ENCODE results near the gene TRIM33. TPM values are rescaled to one million over a fixed set of nuclear protein-coding genes. Genes with fewer than 3 reads are reported as not detected.
"Not testable (repeated sequence)": the region's sequence is repeated elsewhere in the genome, so short reads cannot be mapped to it uniquely, and the experiment has no call there.

The TRIM33 gene
- total RNA-seq, 4 donors from 2014 or later = 50.8 to 68.2 (median 53.4) TPM

GRCh38 chr1:114446198-114446597 lies 64.8 kb downstream of the TRIM33 start:
- TF ChIP-seq POLR2A (IDR thresholded peaks at IDR 0.05) (no peak), CTCF (IDR thresholded peaks at IDR 0.05) (no peak), EP300 (IDR thresholded peaks at IDR 0.05) (no peak)
- no peak overlapping the region for H3K4me3 ChIP-seq
- peaks cover 0 to 52% (median 0%) of the 10 kb centered on the region in 3 donors for H3K36me3 ChIP-seq
- no peaks in the 10 kb centered on the region for H3K4me1 ChIP-seq
- H3K27ac ChIP-seq = no peak overlapping the region
- DNase-seq (ENCODE audit: low spot score in 2 of 2) = no peak
- whole genome bisulfite sequencing, 2 donors = 98% methylated on average over 1 of the region's 1 CpG
- H3K9me3 ChIP-seq = no peaks in the 10 kb centered on the region
- H3K27me3 ChIP-seq = no peaks in the 10 kb centered on the region

GRCh38 chr1:114443226-114443625 lies 67.8 kb downstream of the TRIM33 start:
- not testable (repeated sequence) for H3K4me3 ChIP-seq; H3K4me1 ChIP-seq; H3K9me3 ChIP-seq; H3K27ac ChIP-seq; H3K27me3 ChIP-seq; DNase-seq (ENCODE audit: low spot score in 2 of 2)
- peaks cover 0 to 47% (median 7%) of the 10 kb centered on the region in 3 donors for H3K36me3 ChIP-seq
- 96 to 97% methylated on average over 4 of the region's 4 CpGs for WGBS, 2 donors

- TF ChIP-seq POLR2A (IDR thresholded peaks at IDR 0.05) (no peak), CTCF (IDR thresholded peaks at IDR 0.05) (no peak), EP300 (IDR thresholded peaks at IDR 0.05) (no peak)
- Histone ChIP-seq H3K4me3 (no peak overlapping the region), H3K27ac (no peak overlapping the region), H3K9me3 (no peaks in the 10 kb centered on the region), H3K36me3 (peaks cover 0 to 47% (median 7%) of the 10 kb centered on the region in 3 donors), H3K27me3 (no peaks in the 10 kb centered on the region), H3K4me1 (no peaks in the 10 kb centered on the region)
- DNase-seq (ENCODE audit: low spot score in 2 of 2) = no peak
- WGBS, 2 donors = 92 to 97% methylated on average over 3 of the region's 3 CpGs
These were observed 69.7 kb downstream of the TRIM33 start for GRCh38 chr1:114441332-114441731.

- TF ChIP-seq EP300 (IDR thresholded peaks at IDR 0.05) (no peak), CTCF (IDR thresholded peaks at IDR 0.05) (no peak), POLR2A (IDR thresholded peaks at IDR 0.05) (no peak)
- 94 to 95% methylated on average over 4 of the region's 4 CpGs for WGBS, 2 donors
- peaks cover 0 to 3% (median 0%) of the 10 kb centered on the region in 4 donors for H3K4me1 ChIP-seq
- peaks cover 0 to 32% (median 7%) of the 10 kb centered on the region in 3 donors for H3K36me3 ChIP-seq
- H3K4me3 ChIP-seq = no peak overlapping the region
- no peak overlapping the region for H3K27ac ChIP-seq
- no peak for DNase-seq (ENCODE audit: low spot score in 2 of 2)
- no peaks in the 10 kb centered on the region for H3K27me3 ChIP-seq
- H3K9me3 ChIP-seq = no peaks in the 10 kb centered on the region
These were observed 71.6 kb downstream of the TRIM33 start for GRCh38 chr1:114439369-114439768.

- H3K9me3 ChIP-seq = no peaks in the 10 kb centered on the region
- TF ChIP-seq POLR2A (IDR thresholded peaks at IDR 0.05) (no peak), CTCF (IDR thresholded peaks at IDR 0.05) (no peak), EP300 (IDR thresholded peaks at IDR 0.05) (no peak)
- peaks cover 0 to 3% (median 0%) of the 10 kb centered on the region in 4 donors for H3K4me1 ChIP-seq
- H3K36me3 ChIP-seq = peaks cover 0 to 20% (median 7%) of the 10 kb centered on the region in 3 donors
- no peak for DNase-seq (ENCODE audit: low spot score in 2 of 2)
- no peak overlapping the region for H3K4me3 ChIP-seq
- H3K27me3 ChIP-seq = no peaks in the 10 kb centered on the region
- H3K27ac ChIP-seq = no peak overlapping the region
- 97 to 98% methylated on average over 1 of the region's 1 CpG for WGBS, 2 donors
These were observed 73.2 kb downstream of the TRIM33 start for GRCh38 chr1:114437812-114438211.

- no peak for DNase-seq (ENCODE audit: low spot score in 2 of 2)
- peaks cover 0 to 3% (median 0%) of the 10 kb centered on the region in 4 donors for H3K4me1 ChIP-seq
- no peak overlapping the region for H3K4me3 ChIP-seq
- H3K27me3 ChIP-seq = no peaks in the 10 kb centered on the region
- H3K36me3 ChIP-seq = peaks cover 0 to 29% (median 7%) of the 10 kb centered on the region in 3 donors
- H3K27ac ChIP-seq = no peak overlapping the region
- H3K9me3 ChIP-seq = no peaks in the 10 kb centered on the region
- TF ChIP-seq CTCF (IDR thresholded peaks at IDR 0.05) = no peak
- TF ChIP-seq POLR2A (IDR thresholded peaks at IDR 0.05) = no peak
- TF ChIP-seq EP300 (IDR thresholded peaks at IDR 0.05) = no peak
- WGBS, 2 donors = 90 to 91% methylated on average over 3 of the region's 3 CpGs
These were observed 74.2 kb downstream of the TRIM33 start for GRCh38 chr1:114436799-114437198.

Data from tibial nerve (tissue), 4 donors.